H1 (cell line): ENCODE measurements around the gene GNB3. TPM values are rescaled to one million over a fixed set of nuclear protein-coding genes. Genes with fewer than 3 reads are reported as not detected.
A peak's percentile ranks its signal among the peaks of the same experiment; 100 is the strongest.

Source experiments
- CTCF ChIA-PET: fragments of 300-600 bp; sonication (Branson Sonifier 250); formaldehyde crosslinking; loops from one replicate; lab custom pipeline; 2021; ENCODE audit not compliant: partially characterized antibody; lab: Charles Lee
- POLR2A ChIA-PET: fragments of 300-600 bp; sonication (Branson Sonifier 250); formaldehyde crosslinking; loops from one replicate; lab custom pipeline; 2021; ENCODE audit warnings: inconsistent platforms; ENCODE audit not compliant: partially characterized antibody; lab: Charles Lee
- DNase-seq, 2 experiments: peaks; one replicate each; pipeline versions ENCODE4 v3.0.0 to v3.0.0-alpha.2; 2010 to 2022; ENCODE audit warnings: low spot score in 2 of 2, low read depth in 1 of 2, mixed read lengths in 1 of 2
- FAIRE-seq: peaks from 2 replicates; lab custom pipeline; 2011; peaks lifted over from hg19 to GRCh38; lab: Jason Lieb, UNC
- H2AFZ ChIP-seq: 2 replicates; pipeline ENCODE4 v1.8.1; 2012; ENCODE audit warnings: low read length, inconsistent platforms
- H2AK5ac ChIP-seq: 2 replicates; pipeline ENCODE4 v1.6.1; 2013; ENCODE audit warnings: low read depth, low read length
- H2BK120ac ChIP-seq: replicated peaks from 2 replicates; pipeline ENCODE3; 2013; ENCODE audit warnings: low read depth, low read length, inconsistent platforms
- H2BK12ac ChIP-seq: 2 replicates; pipeline ENCODE4 v1.6.1; 2013; ENCODE audit warnings: low read depth, low read length
- H2BK15ac ChIP-seq: 2 replicates; pipeline ENCODE4 v1.6.1; 2013; ENCODE audit warnings: low read length
- H2BK20ac ChIP-seq: 2 replicates; pipeline ENCODE4 v1.6.1; 2013; ENCODE audit warnings: low read length
- H2BK5ac ChIP-seq: 2 replicates; pipeline ENCODE4 v1.6.1; 2013; ENCODE audit warnings: low read depth, low read length
- H3K14ac ChIP-seq: 2 replicates; pipeline ENCODE4 v1.6.1; 2013; ENCODE audit warnings: inconsistent platforms; ENCODE audit not compliant: insufficient read length
- H3K18ac ChIP-seq: 2 replicates; pipeline ENCODE4 v1.6.1; 2013; ENCODE audit warnings: low read length; ENCODE audit errors: extremely low read depth
- H3K23ac ChIP-seq: 2 replicates; pipeline ENCODE4 v1.6.1; 2013; ENCODE audit warnings: inconsistent platforms; ENCODE audit not compliant: insufficient read length
- H3K23me2 ChIP-seq: 2 replicates; pipeline ENCODE4 v1.6.1; 2013; ENCODE audit warnings: low read depth, low read length
- H3K27ac ChIP-seq: 2 replicates; pipeline ENCODE4 v1.6.1; 2011; ENCODE audit warnings: low read depth, low read length, inconsistent platforms
- H3K27me3 ChIP-seq, 4 experiments: replicated peaks in 1 of 4; 1 replicate in 1 of 4; 2 replicates in 3 of 4; pipeline versions ENCODE4 v1.6.1 to v1.8.1; 2011 to 2013; ENCODE audit warnings: low read length in 3 of 4, mild to moderate bottlenecking in 3 of 4, inconsistent platforms in 2 of 4, mixed read lengths in 2 of 4, moderate library complexity in 1 of 4; ENCODE audit not compliant: control insufficient read depth in 3 of 4, insufficient read depth in 3 of 4; ENCODE audit errors: extremely low read depth in 1 of 4
- H3K36me3 ChIP-seq, 4 experiments: 2 replicates each; pipeline versions ENCODE4 v1.6.1 to v1.8.1; 2011 to 2013; ENCODE audit warnings: mild to moderate bottlenecking in 4 of 4, low read length in 3 of 4, moderate library complexity in 2 of 4, control low read depth in 1 of 4, inconsistent platforms in 1 of 4; ENCODE audit not compliant: insufficient read depth in 4 of 4, control insufficient read depth in 2 of 4
- H3K4ac ChIP-seq: replicated peaks from 2 replicates; pipeline ENCODE3; 2013; ENCODE audit warnings: low read length, low read depth, mixed read lengths, inconsistent platforms; ENCODE audit not compliant: insufficient read length
- H3K4me1 ChIP-seq, 4 experiments: replicated peaks in 1 of 4; 1 replicate in 1 of 4; 2 replicates in 3 of 4; pipeline versions ENCODE4 v1.6.1 to v1.8.1; 2011 to 2013; ENCODE audit warnings: low read length in 3 of 4, inconsistent platforms in 2 of 4, mixed read lengths in 1 of 4; ENCODE audit not compliant: insufficient read depth in 4 of 4, control insufficient read depth in 3 of 4
- H3K4me2 ChIP-seq, 2 experiments: 2 replicates each; pipeline versions ENCODE4 v1.6.1 to v1.8.1; 2011 to 2013; ENCODE audit warnings: low read depth in 2 of 2, low read length in 2 of 2, control low read depth in 1 of 2, inconsistent platforms in 1 of 2, mild to moderate bottlenecking in 1 of 2; ENCODE audit not compliant: insufficient read depth in 1 of 2
- H3K4me3 ChIP-seq, 4 experiments: fragments of 200-600, 300-600 bp in 1 of 4; sonication (generic), shearing (Covaris generic), sonication (Bioruptor Twin) in 1 of 4; 2 replicates each; pipeline versions ENCODE4 v1.5.1 to v1.8.1; 2011 to 2016; ENCODE audit warnings: low read length in 4 of 4, low read depth in 3 of 4, control low read depth in 2 of 4, inconsistent platforms in 2 of 4, mild to moderate bottlenecking in 2 of 4, mixed read lengths in 1 of 4, moderate library complexity in 1 of 4; ENCODE audit not compliant: insufficient read depth in 2 of 4; ENCODE audit errors: extremely low read depth in 1 of 4
- H3K56ac ChIP-seq: replicated peaks from 2 replicates; pipeline ENCODE3; 2013; ENCODE audit warnings: low read depth, mild to moderate bottlenecking, mixed read lengths, low read length, inconsistent platforms; ENCODE audit not compliant: insufficient read length
- H3K79me1 ChIP-seq: 2 replicates; pipeline ENCODE4 v1.6.1; 2013; ENCODE audit warnings: low read depth, low read length, control low read depth
- H3K79me2 ChIP-seq, 2 experiments: 2 replicates each; pipeline versions ENCODE4 v1.6.1 to v1.8.1; 2012 to 2013; ENCODE audit warnings: low read length in 2 of 2, mild to moderate bottlenecking in 2 of 2, inconsistent platforms in 1 of 2; ENCODE audit not compliant: insufficient read depth in 2 of 2, control insufficient read depth in 1 of 2
- H3K9ac ChIP-seq, 4 experiments: replicated peaks in 1 of 4; 1 replicate in 1 of 4; 2 replicates in 3 of 4; pipeline versions ENCODE4 v1.6.1 to v1.8.1; 2011 to 2013; ENCODE audit warnings: low read depth in 3 of 4, low read length in 3 of 4, control low read depth in 2 of 4, mild to moderate bottlenecking in 2 of 4, moderate library complexity in 2 of 4, inconsistent platforms in 1 of 4; ENCODE audit errors: extremely low read depth in 1 of 4
- H3K9me3 ChIP-seq, 2 experiments: 2 replicates each; pipeline versions ENCODE4 v1.6.1 to v1.8.1; 2012 to 2013; ENCODE audit warnings: mild to moderate bottlenecking in 2 of 2, moderate library complexity in 2 of 2, control low read depth in 1 of 2, inconsistent platforms in 1 of 2, low read depth in 1 of 2, low read length in 1 of 2, mixed read lengths in 1 of 2; ENCODE audit not compliant: insufficient read depth in 2 of 2
- H4K20me1 ChIP-seq, 2 experiments: replicated peaks in 1 of 2; 2 replicates each; pipeline versions ENCODE3 to v1.8.1; 2011 to 2013; ENCODE audit warnings: inconsistent platforms in 2 of 2, low read length in 2 of 2, mild to moderate bottlenecking in 1 of 2; ENCODE audit not compliant: insufficient read depth in 2 of 2, control insufficient read depth in 1 of 2
- H4K5ac ChIP-seq: 2 replicates; pipeline ENCODE4 v1.6.1; 2013; ENCODE audit warnings: low read length, low read depth, mixed read lengths, inconsistent platforms; ENCODE audit not compliant: insufficient read length
- H4K8ac ChIP-seq: 2 replicates; pipeline ENCODE4 v1.8.0; 2013; ENCODE audit warnings: mild to moderate bottlenecking, moderate library complexity, low read length, inconsistent platforms; ENCODE audit not compliant: insufficient read depth; ENCODE audit errors: extremely low read depth
- H4K91ac ChIP-seq: replicated peaks from 2 replicates; pipeline ENCODE3; 2013; ENCODE audit warnings: low read length, mixed read lengths, inconsistent platforms; ENCODE audit not compliant: insufficient read length
- CHD1 ChIP-seq: IDR thresholded peaks from 2 replicates; pipeline ENCODE4 v1.6.1; 2012; ENCODE audit warnings: low read depth, low read length, improper control_type of control experiment
- CREB1 ChIP-seq: IDR thresholded peaks from 2 replicates; pipeline ENCODE4 v1.6.1; 2012; ENCODE audit warnings: inconsistent platforms
- EGR1 ChIP-seq: IDR thresholded peaks from 2 replicates; pipeline ENCODE4 v1.6.1; 2011; ENCODE audit warnings: low read depth, low read length, borderline replicate concordance
- EP300 ChIP-seq, 2 experiments: IDR thresholded peaks; 1 replicate in 1 of 2; 2 replicates in 1 of 2; pipeline ENCODE4 v1.6.1; 2011 to 2012; ENCODE audit warnings: low read depth in 2 of 2, low read length in 2 of 2, mild to moderate bottlenecking in 2 of 2, borderline replicate concordance in 1 of 2, inconsistent platforms in 1 of 2, moderate library complexity in 1 of 2
- FOSL1 ChIP-seq: IDR thresholded peaks from 2 replicates; pipeline ENCODE4 v1.6.1; 2011; ENCODE audit warnings: mild to moderate bottlenecking, low read depth, low read length, moderate library complexity; ENCODE audit not compliant: insufficient read depth
- HDAC6 ChIP-seq: IDR thresholded peaks from one replicate; pipeline ENCODE4 v1.7.1; 2012; ENCODE audit warnings: low read depth, mild to moderate bottlenecking, inconsistent platforms, low read length, moderate library complexity
- MAFK ChIP-seq: IDR thresholded peaks from 2 replicates; pipeline ENCODE4 v1.6.1; 2012; ENCODE audit warnings: low read depth, mild to moderate bottlenecking, improper control_type of control experiment, low read length
- RFX5 ChIP-seq: IDR thresholded peaks from 2 replicates; pipeline ENCODE4 v1.6.1; 2011; ENCODE audit warnings: low read depth, low read length, improper control_type of control experiment, borderline replicate concordance
- SIRT6 ChIP-seq: IDR thresholded peaks from one replicate; pipeline ENCODE4 v1.7.1; 2012; ENCODE audit warnings: low read length, inconsistent platforms
- USF2 ChIP-seq: IDR thresholded peaks from 2 replicates; pipeline ENCODE4 v1.6.1; 2011; ENCODE audit warnings: low read length, improper control_type of control experiment
- whole genome bisulfite sequencing, 2 experiments: shearing (Covaris generic) in 1 of 2; methylation state at CpG; one replicate each; pipeline versions ENCODE4 v1.1.6 to v1.1.7; 2013 to 2015; ENCODE audit warnings: low lambda C conversion rate in 2 of 2, mixed read lengths in 2 of 2, inconsistent platforms in 1 of 2, low coverage in 1 of 2, missing lambda C conversion rate in 1 of 2; ENCODE audit not compliant: insufficient replicate concordance in 2 of 2, insufficient coverage in 1 of 2, insufficient read length in 1 of 2; ENCODE audit errors: extremely low coverage in 1 of 2, missing lambda C conversion rate in 1 of 2; 5-methylcytosine and 5-hydroxymethylcytosine counted together
- polyA plus RNA-seq, 7 experiments: library from polyadenylated mRNA; depleted of rRNA in 3 of 7; stranded (reverse) in 5 of 7; unstranded in 2 of 7; fragments of >200 nt in 5 of 7; fragments of 200-250 nt in 2 of 7; gene quantifications; 1 replicate in 5 of 7; 2 replicates in 1 of 7; 4 replicates in 1 of 7; pipeline versions ENCODE4 v1.2.1 to v1.2.3, GENCODE V29; 2011 to 2013; ENCODE audit warnings: missing spikeins in 2 of 7, mixed read lengths in 2 of 7
- total RNA-seq: library from RNA; stranded (reverse); fragmentation: NEBNext Ultra II Directional; extraction: Animal tissue kit (Norgen Biotek cat#: 25700); gene quantifications from 2 replicates; pipeline ENCODE4 v1.2.1, GENCODE V29; 2021

GNB3 gene
- total and polyA plus RNA-seq, 2 of the 8 experiments (the other 6 are each of a cell fraction or from before 2014, with no cell fraction given) = 9.9 TPM

- peak within 1 kb of the TSS; percentile 66 for H3K4ac ChIP-seq
- H2BK15ac ChIP-seq = 0 out of 2 replicates have a peak within 1 kb of the TSS, but pooled peaks have one; percentile 72
- peaks cover 0 to 9% (median 6%) of the 10 kb centered on the region in 4 experiments; a peak in 5 of 7 replicates for H3K27me3 ChIP-seq
- peak within 1 kb of the TSS; percentile 66; the same call in 1 of the 2 replicates for H4K8ac ChIP-seq
- CTCF ChIA-PET = interaction anchor here (0.7 to 23.7 kb wide), 8 partner anchors 19 to 224 kb away, joined by 3 to 532 read pairs (median 4); partner anchors contain the start of genes CD4, CDCA3, GNB3 and LAG3
- no peak within 1 kb of the TSS for H2AFZ ChIP-seq
- peaks cover 17% of the 10 kb centered on the region for H3K23me2 ChIP-seq
- peaks cover 4 to 26% (median 19%) of the 10 kb centered on the region in 4 experiments for H3K4me1 ChIP-seq
- peak within 1 kb of the TSS; percentile 26 for H2BK120ac ChIP-seq
- H3K36me3 ChIP-seq = peaks cover 5 to 20% (median 18%) of the 10 kb centered on the region in 4 experiments; a peak in 5 of 8 replicates
- peak in 1 of 2 experiments; percentile 76 for DNase-seq
- H3K56ac ChIP-seq = peak within 1 kb of the TSS; percentile 84
- peak within 1 kb of the TSS; percentile 59; the same call in 1 of the 2 replicates for H3K27ac ChIP-seq
- no peak within 1 kb of the TSS for H2BK20ac ChIP-seq
- H3K4me3 ChIP-seq = peak within 1 kb of the TSS; percentile 88 to 94 (median 90)
- H4K91ac ChIP-seq = peak within 1 kb of the TSS; percentile 90
- H4K20me1 ChIP-seq = peaks cover 0 to 7% of the 10 kb centered on the region in 2 experiments
- peaks cover 4% of the 10 kb centered on the region for H3K79me1 ChIP-seq
- no peak for FAIRE-seq
- H3K14ac ChIP-seq = no peak within 1 kb of the TSS
- H3K18ac ChIP-seq = peak within 1 kb of the TSS; percentile 76
- H3K23ac ChIP-seq = no peak within 1 kb of the TSS
- H2BK12ac ChIP-seq = peak within 1 kb of the TSS; percentile 70; the same call in 1 of the 2 replicates
- peaks cover 0 to 9% of the 10 kb centered on the region in 2 experiments; a peak in 1 of 4 replicates for H3K79me2 ChIP-seq
- 2% methylated on average over 15 of the region's 60 CpGs; no CpG with 5 or more reads in 1 of the 2 experiments for WGBS, 2 experiments
- H3K9ac ChIP-seq = peak within 1 kb of the TSS; percentile 66 to 84 (median 80)
- POLR2A ChIA-PET = interaction anchor here (0.7 to 27.1 kb wide), 18 partner anchors 9 to 128 kb away, joined by 3 to 388 read pairs (median 4); partner anchors contain the start of genes CDCA3, ENO2, GNB3 and MLF2
- peak within 1 kb of the TSS; percentile 86 for H4K5ac ChIP-seq
- 0 out of 2 replicates have a peak within 1 kb of the TSS, but pooled peaks have one; percentile 1 for H2AK5ac ChIP-seq
- peak within 1 kb of the TSS; percentile 77 to 99 for H3K4me2 ChIP-seq
- H3K9me3 ChIP-seq = no peaks in the 10 kb centered on the region
- H2BK5ac ChIP-seq = peak within 1 kb of the TSS; percentile 79; the same call in 1 of the 2 replicates
- 0 out of 2 replicates have a peak, but pooled peaks have one; percentile 3 for TF ChIP-seq EGR1
- TF ChIP-seq EP300 (IDR thresholded peaks at IDR 0.05; ENCODE audit: borderline replicate concordance in 1 of 2, low read depth in 2 of 2, low read length in 2 of 2) = no peak
- no peak for TF ChIP-seq HDAC6
- TF ChIP-seq SIRT6 = no peak
- TF ChIP-seq USF2 = no peak
- TF ChIP-seq MAFK = no peak
- TF ChIP-seq CHD1 = no peak
- TF ChIP-seq FOSL1 = no peak
- TF ChIP-seq CREB1 = no peak
- no peak for TF ChIP-seq RFX5
Observed at GRCh38 chr12:6827982-6828780, 12.5 kb upstream of the GNB3 start, which contains the start of gene P3H3. P3H3 (plus strand) TSS chr12:6828407; CDS start chr12:6828441, 34 bp downstream.
